Mucosa of stomach (tissue), 1 donor: ENCODE data around the gene ADRA2B.
A peak's percentile ranks its signal among the peaks of the same experiment; 100 is the strongest.

Experiments used
- H3K27me3 ChIP-seq: one replicate; pipeline ENCODE4 v1.7.0; 2013; ENCODE audit warnings: mild to moderate bottlenecking, low read length; ENCODE audit not compliant: control insufficient read depth, insufficient read depth
- H3K36me3 ChIP-seq: one replicate; pipeline ENCODE4 v1.7.0; 2013; ENCODE audit warnings: low read length; ENCODE audit not compliant: control insufficient read depth, insufficient read depth
- H3K4me1 ChIP-seq: one replicate; pipeline ENCODE4 v1.7.0; 2013; ENCODE audit warnings: mild to moderate bottlenecking, low read length; ENCODE audit not compliant: control insufficient read depth, insufficient read depth
- H3K4me3 ChIP-seq: one replicate; pipeline ENCODE4 v1.7.0; 2013; ENCODE audit warnings: low read length
- H3K9ac ChIP-seq: one replicate; pipeline ENCODE4 v1.7.0; 2013; ENCODE audit warnings: mild to moderate bottlenecking, low read length, moderate library complexity
- H3K9me3 ChIP-seq: one replicate; pipeline ENCODE4 v1.7.0; 2013; ENCODE audit warnings: mild to moderate bottlenecking, low read length, moderate library complexity; ENCODE audit not compliant: control insufficient read depth
- donor health status: Pancreatic carcinoma.

The ADRA2B gene

GRCh38 chr2:96140941-96141623, 24.7 kb upstream of the ADRA2B start:
- no peaks in the 10 kb centered on the region for H3K9me3 ChIP-seq
- no peak overlapping the region for H3K4me3 ChIP-seq
- H3K4me1 ChIP-seq, result peaks cover 35% of the 10 kb centered on the region
- H3K36me3 ChIP-seq, result no peaks in the 10 kb centered on the region
- no peak overlapping the region for H3K9ac ChIP-seq
- no peaks in the 10 kb centered on the region for H3K27me3 ChIP-seq

GRCh38 chr2:96139181-96139758, 22.9 kb upstream of the ADRA2B start:
- H3K27me3 ChIP-seq, result no peaks in the 10 kb centered on the region
- H3K4me3 ChIP-seq, result no peak overlapping the region
- peaks cover 23% of the 10 kb centered on the region for H3K4me1 ChIP-seq
- no peaks in the 10 kb centered on the region for H3K36me3 ChIP-seq
- no peaks in the 10 kb centered on the region for H3K9me3 ChIP-seq
- H3K9ac ChIP-seq, result peak overlapping the region; percentile 33

DNA sequence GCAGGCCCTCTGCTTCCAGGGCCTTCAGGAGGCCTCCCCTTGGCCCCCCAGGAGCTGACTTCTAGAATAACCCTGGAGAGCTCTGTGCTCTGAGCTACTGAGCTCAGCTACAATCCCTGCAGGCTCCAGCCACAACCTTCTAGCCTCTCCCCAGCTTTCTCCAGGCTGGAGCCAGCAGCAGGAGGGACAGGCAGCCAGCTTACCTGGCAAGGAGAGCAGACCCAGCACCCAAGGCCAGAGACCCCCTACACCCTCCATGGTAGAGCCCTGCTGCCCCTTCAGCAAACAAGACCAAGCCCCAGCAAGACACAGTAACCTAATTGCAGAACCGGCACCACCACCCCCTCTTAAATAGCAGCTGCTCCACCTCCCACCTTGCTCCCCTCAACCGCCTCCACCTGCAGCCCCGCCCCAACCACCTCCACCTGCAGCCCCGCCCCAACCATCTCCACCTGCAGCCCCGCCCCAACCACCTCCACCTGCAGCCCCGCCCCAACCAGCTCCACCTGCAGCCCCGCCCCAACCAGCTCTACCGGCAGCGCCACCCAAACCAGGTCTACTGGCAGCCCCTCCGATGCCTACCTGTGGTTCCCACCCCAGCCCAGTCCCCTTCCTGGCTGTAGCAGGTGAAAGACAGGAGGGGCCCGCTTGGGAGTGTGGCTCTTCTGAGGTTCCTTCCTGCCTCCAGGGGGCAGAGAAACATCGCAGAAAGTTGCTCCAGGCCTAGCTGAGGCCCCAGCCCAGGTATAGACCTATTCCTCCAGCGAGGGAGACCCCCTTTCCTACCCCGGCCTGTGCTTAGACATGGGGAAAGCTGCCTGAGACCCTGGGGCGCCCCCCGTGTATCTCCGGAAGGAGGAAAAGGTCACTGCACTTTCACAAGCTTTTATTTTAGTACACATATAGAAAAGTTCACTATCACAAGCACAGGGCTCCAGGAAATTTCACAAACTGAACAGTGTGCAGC, 22.1 kb upstream of the ADRA2B start, which contains the start of gene ASTL:
Gene ASTL (minus strand): TSS at position 324 of the 967 bp plus-strand sequence. CDS start 66 bp downstream, at position 258.
- H3K9ac ChIP-seq, result peak within 1 kb of the TSS; percentile 33
- peaks cover 15% of the 10 kb centered on the region for H3K4me1 ChIP-seq
- no peak within 1 kb of the TSS for H3K4me3 ChIP-seq
- H3K27me3 ChIP-seq, result no peaks in the 10 kb centered on the region
- H3K9me3 ChIP-seq, result no peaks in the 10 kb centered on the region
- H3K36me3 ChIP-seq, result no peaks in the 10 kb centered on the region

GRCh38 chr2:96137321-96138178, 21.2 kb upstream of the ADRA2B start:
- H3K9ac ChIP-seq, result no peak overlapping the region
- H3K4me1 ChIP-seq, result peaks cover 14% of the 10 kb centered on the region
- H3K4me3 ChIP-seq, result no peak overlapping the region
- no peaks in the 10 kb centered on the region for H3K9me3 ChIP-seq
- H3K36me3 ChIP-seq, result no peaks in the 10 kb centered on the region
- H3K27me3 ChIP-seq, result no peaks in the 10 kb centered on the region

GRCh38 chr2:96136129-96136720, 19.9 kb upstream of the ADRA2B start:
- Histone ChIP-seq H3K4me1 (peaks cover 14% of the 10 kb centered on the region), H3K9ac (no peak overlapping the region), H3K4me3 (no peak overlapping the region), H3K9me3 (no peaks in the 10 kb centered on the region), H3K36me3 (no peaks in the 10 kb centered on the region), H3K27me3 (no peaks in the 10 kb centered on the region)

GRCh38 chr2:96135621-96136020, 19.2 kb upstream of the ADRA2B start:
- no peak overlapping the region for H3K9ac ChIP-seq
- H3K36me3 ChIP-seq, result no peaks in the 10 kb centered on the region
- H3K4me1 ChIP-seq, result peaks cover 14% of the 10 kb centered on the region
- no peaks in the 10 kb centered on the region for H3K9me3 ChIP-seq
- no peak overlapping the region for H3K4me3 ChIP-seq
- H3K27me3 ChIP-seq, result no peaks in the 10 kb centered on the region

DNA sequence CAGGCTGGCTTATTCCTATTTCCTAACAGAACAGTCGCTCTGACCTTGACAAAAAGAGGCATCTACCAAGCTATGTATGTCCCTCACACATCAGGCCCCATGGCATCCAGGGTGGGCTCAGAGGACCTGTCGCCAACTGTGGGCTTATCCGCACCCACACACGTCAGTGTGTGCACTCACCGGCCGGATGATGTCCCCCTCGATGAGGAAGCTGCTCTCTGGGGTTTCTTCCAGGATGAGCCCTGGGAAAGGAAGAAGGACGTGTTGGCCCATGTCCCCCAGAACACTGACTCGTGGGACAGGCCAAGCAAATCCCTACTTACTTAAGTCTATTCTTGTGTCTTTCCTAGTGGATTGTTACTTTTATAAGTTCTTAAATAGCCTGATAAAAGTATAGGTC, 18.8 kb upstream of the ADRA2B start:
- Histone ChIP-seq H3K9ac (no peak overlapping the region), H3K4me1 (peaks cover 14% of the 10 kb centered on the region), H3K36me3 (no peaks in the 10 kb centered on the region), H3K9me3 (no peaks in the 10 kb centered on the region), H3K27me3 (no peaks in the 10 kb centered on the region), H3K4me3 (no peak overlapping the region)

DNA sequence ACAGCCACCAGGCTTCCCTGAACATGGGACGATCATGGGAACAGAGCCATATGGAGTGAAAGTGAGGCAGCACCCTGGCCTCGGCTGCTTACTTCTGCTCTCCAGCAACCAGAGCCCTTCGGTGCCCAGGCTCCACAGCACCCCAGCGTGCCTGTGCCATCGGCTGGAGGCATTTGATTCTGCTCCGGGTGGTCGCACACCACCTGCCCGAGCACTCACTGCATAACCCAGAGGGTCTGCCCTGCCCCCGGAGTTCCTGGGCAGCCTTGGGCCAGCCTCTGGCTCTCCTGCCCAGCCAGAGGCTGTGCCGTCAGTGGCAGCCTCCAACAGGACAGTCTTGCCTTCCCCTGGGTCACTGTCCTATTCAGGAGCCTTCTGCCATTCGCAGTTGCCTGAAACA, 18.1 kb upstream of the ADRA2B start:
- Histone ChIP-seq H3K36me3 (no peaks in the 10 kb centered on the region), H3K9me3 (no peaks in the 10 kb centered on the region), H3K4me3 (no peak overlapping the region), H3K9ac (no peak overlapping the region), H3K4me1 (peaks cover 14% of the 10 kb centered on the region), H3K27me3 (no peaks in the 10 kb centered on the region)

DNA sequence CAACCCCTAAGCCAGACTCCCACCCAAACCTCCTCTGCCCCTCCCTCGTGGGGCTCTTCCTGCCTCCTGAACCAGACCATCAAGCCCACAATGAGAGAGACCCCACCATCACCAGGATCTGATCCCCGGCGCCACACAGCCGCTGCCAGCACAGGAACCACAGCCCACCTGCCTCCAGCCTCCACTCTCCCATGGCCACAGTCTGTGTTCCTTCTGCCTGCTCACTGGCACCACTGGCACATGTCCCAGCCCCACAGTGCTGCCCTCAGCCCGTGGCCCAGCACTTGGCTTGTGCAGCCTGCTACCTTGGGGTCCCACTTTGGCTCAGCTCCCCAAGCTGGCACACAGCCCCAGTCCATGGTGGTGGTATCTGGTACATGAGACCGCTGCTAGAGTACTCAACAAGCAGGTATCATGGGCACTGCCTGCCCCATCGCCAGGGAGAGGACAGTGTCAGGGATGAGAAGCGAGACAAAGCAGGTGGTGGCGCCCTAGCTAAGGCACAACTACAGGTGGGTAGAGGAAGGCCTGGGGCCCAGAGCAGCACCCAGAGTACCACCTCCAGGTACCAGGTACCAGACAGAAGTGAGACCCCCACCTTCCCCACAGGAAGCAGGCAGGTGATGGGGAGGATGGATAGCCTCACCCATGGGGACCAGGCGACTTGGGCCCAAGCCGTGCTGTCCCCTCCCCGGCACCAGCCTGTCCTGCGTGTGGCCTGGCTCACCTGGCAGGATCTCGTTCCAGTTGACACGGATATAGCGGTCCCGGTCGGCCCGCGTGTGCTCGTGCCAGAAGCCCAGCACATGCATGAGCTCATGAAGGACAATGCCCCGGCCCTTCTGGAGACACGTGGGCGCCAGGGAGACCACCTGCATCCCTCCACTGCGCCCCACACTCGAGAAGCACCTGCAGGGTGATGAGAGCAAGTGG, 15.7 kb upstream of the ADRA2B start:
- Histone ChIP-seq H3K4me3 (no peak overlapping the region), H3K4me1 (no peaks in the 10 kb centered on the region), H3K27me3 (no peaks in the 10 kb centered on the region), H3K9ac (no peak overlapping the region), H3K36me3 (no peaks in the 10 kb centered on the region), H3K9me3 (no peaks in the 10 kb centered on the region)

DNA sequence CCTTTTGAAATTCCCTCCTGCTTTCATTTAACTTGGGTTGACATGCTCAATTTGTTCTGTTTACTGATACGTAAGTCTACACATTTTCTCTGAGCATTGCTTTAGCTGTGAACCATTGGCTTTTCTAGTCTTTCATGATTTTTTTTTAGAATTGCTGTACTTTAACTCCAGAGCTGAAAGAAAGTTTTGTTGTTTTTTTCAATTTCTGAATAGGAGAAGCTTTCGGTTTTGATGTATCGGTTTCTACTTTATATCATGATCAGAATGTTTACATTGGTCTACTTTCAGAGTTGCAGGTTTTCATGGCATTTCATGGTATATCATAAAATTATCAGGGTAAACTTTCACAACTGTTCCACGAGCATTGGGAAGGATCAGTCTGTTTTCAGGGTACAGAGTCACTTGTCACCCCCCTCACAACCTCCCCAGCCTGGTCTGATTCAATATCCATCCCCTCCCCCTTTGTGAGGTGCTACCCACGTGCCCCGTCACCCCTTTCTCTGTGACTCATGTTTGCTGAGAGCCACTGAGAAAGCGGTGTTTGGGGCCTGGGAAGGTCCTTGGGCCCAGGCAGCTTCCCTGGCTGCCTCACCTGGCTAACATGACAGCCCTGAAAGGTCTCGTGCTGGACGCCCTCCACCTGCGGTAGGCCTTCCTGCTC, 14.9 kb upstream of the ADRA2B start:
- Histone ChIP-seq H3K9ac (no peak overlapping the region), H3K36me3 (no peaks in the 10 kb centered on the region), H3K4me3 (no peak overlapping the region), H3K9me3 (no peaks in the 10 kb centered on the region), H3K27me3 (no peaks in the 10 kb centered on the region), H3K4me1 (no peaks in the 10 kb centered on the region)
